SK-N-SH (cell line): Measurements from ENCODE around the gene BEGAIN.

Experiments
- GABPA ChIP-seq: IDR thresholded peaks from 2 replicates; pipeline ENCODE4 v1.4.0; 2012; ENCODE audit warnings: low read depth, mild to moderate bottlenecking
- MXI1 ChIP-seq: IDR thresholded peaks from 2 replicates; pipeline ENCODE4 v1.6.1; 2012; ENCODE audit warnings: mild to moderate bottlenecking, low read depth, low read length, improper control_type of control experiment
- ZBTB33 ChIP-seq: IDR thresholded peaks from 2 replicates; pipeline ENCODE4 v1.4.0; 2012; ENCODE audit warnings: low read depth, borderline replicate concordance

- TF ChIP-seq ZBTB33 (no peak), MXI1 (no peak; the same call in 1 of the 2 replicates), GABPA (no peak)
Measured at GRCh38 chr14:100559455-100559854, 27.8 kb downstream of the BEGAIN start.
